HG03159 (cell line): ENCODE measurements around the gene PGA5.
A peak's percentile ranks its signal among the peaks of the same experiment; 100 is the strongest.

Source experiments
- ATAC-seq: cut with Tn5 transposase; IDR thresholded peaks from one replicate; pipeline ENCODE4 v1.9.1; 2021; ENCODE audit warnings: mild to moderate bottlenecking, moderate library complexity; ENCODE audit not compliant: unreplicated experiment

The PGA5 gene

GRCh38 chr11:61292356-61292755, 51.4 kb downstream of the PGA5 start:
- no peak for ATAC-seq

- ATAC-seq: peak; percentile 25
Observed at GRCh38 chr11:61293867-61294716, 53.1 kb downstream of the PGA5 start.

GRCh38 chr11:61294717-61295595, 54.0 kb downstream of the PGA5 start, which contains the start of gene VWCE:
Gene VWCE (minus strand): TSS chr11:61295316. CDS start chr11:61295037, 279 bp downstream.
- ATAC-seq: peak; percentile 69

GRCh38 chr11:61295596-61295926, 54.6 kb downstream of the PGA5 start:
- no peak for ATAC-seq

GRCh38 chr11:61297341-61297740, 56.4 kb downstream of the PGA5 start:
- ATAC-seq: no peak

- ATAC-seq: no peak
Observed at GRCh38 chr11:61297746-61298145, 56.8 kb downstream of the PGA5 start.

GRCh38 chr11:61298663-61299244, 57.8 kb downstream of the PGA5 start:
- no peak for ATAC-seq
